GM11168 (cell line): ENCODE measurements around the gene CRYM.
"Not testable (repeated sequence)": the region's sequence is repeated elsewhere in the genome, so short reads cannot be mapped to it uniquely, and the experiment has no call there.

Source experiments
- in situ Hi-C: fragments of 300-500 bp; cut with MboI; formaldehyde crosslinking; loops from one replicate; pipeline ENCODE4 v1.12.0; 2022; ENCODE audit warnings: low sequenced_read_pairs; ENCODE audit not compliant: unreplicated experiment

Gene CRYM

GRCh38 chr16:21277927-21278706 is at the start of gene CRYM:
TSS of gene CRYM (minus strand) at chr16:21278290. CDS start at chr16:21278251, 39 bp downstream.
- in situ Hi-C loops, result loop anchor here (10.0 to 25.0 kb wide), 2 partner anchors 83 to 284 kb away; no protein-coding TSS in a partner anchor

GRCh38 chr16:21327046-21327445 is 49.0 kb upstream of the CRYM start:
- in situ Hi-C loops, result no loop called here

- in situ Hi-C loops, result no loop called here
Measured at GRCh38 chr16:21326459-21326858, 48.4 kb upstream of the CRYM start.

GRCh38 chr16:21324267-21324666 is 46.2 kb upstream of the CRYM start:
- in situ Hi-C loops, result no loop called here

GRCh38 chr16:21322251-21322650 is 44.2 kb upstream of the CRYM start:
- in situ Hi-C loops, result not testable (repeated sequence)

GRCh38 chr16:21321736-21322135 is 43.6 kb upstream of the CRYM start:
- in situ Hi-C loops, result no loop called here

GRCh38 chr16:21314339-21314738 is 36.2 kb upstream of the CRYM start:
- in situ Hi-C loops, result no loop called here

GRCh38 chr16:21312863-21313372 is 34.8 kb upstream of the CRYM start:
- in situ Hi-C loops, result not testable (repeated sequence)

GRCh38 chr16:21312046-21312445 is 34.0 kb upstream of the CRYM start:
- in situ Hi-C loops, result not testable (repeated sequence)

- in situ Hi-C loops, result not testable (repeated sequence)
Measured at GRCh38 chr16:21306712-21307111, 28.6 kb upstream of the CRYM start.

GRCh38 chr16:21302898-21303528 is 24.9 kb upstream of the CRYM start:
- in situ Hi-C loops, result no loop called here

- in situ Hi-C loops, result no loop called here
Measured at GRCh38 chr16:21302454-21302853, 24.4 kb upstream of the CRYM start.

- in situ Hi-C loops, result no loop called here
Measured at GRCh38 chr16:21301895-21302291, 23.8 kb upstream of the CRYM start.

GRCh38 chr16:21301168-21301894 is 23.2 kb upstream of the CRYM start:
- in situ Hi-C loops, result no loop called here

- in situ Hi-C loops, result no loop called here
Measured at GRCh38 chr16:21300309-21301167, 22.4 kb upstream of the CRYM start.

GRCh38 chr16:21289789-21290188 is 11.7 kb upstream of the CRYM start:
- in situ Hi-C loops, result loop anchor here (25.0 kb wide), 1 partner anchor 273 kb away; no protein-coding TSS in a partner anchor

GRCh38 chr16:21285314-21285713 is 7.2 kb upstream of the CRYM start:
- in situ Hi-C loops, result loop anchor here (25.0 kb wide), 1 partner anchor 277 kb away; no protein-coding TSS in a partner anchor

GRCh38 chr16:21284414-21284813 is 6.3 kb upstream of the CRYM start:
- in situ Hi-C loops, result loop anchor here (25.0 kb wide), 1 partner anchor 278 kb away; no protein-coding TSS in a partner anchor

GRCh38 chr16:21283521-21284289 is 5.6 kb upstream of the CRYM start:
- in situ Hi-C loops, result loop anchor here (25.0 kb wide), 1 partner anchor 279 kb away; no protein-coding TSS in a partner anchor
